ENCODE data around the gene MARS1.

- TF ChIP-seq CTCF (tag by site-specific recombination; IDR thresholded peaks at IDR 0.05), result no peak
- TF ChIP-seq YY1 (tag by site-specific recombination; IDR thresholded peaks at IDR 0.05), result no peak
- TF ChIP-seq ZBTB49 (tag by site-specific recombination; IDR thresholded peaks at IDR 0.05; ENCODE audit: low read depth), result no peak
Measured at GRCh38 chr12:57461276-57461916, 26.5 kb upstream of the MARS1 start.
